Central memory CD8-positive, alpha-beta T cell (primary cell): ENCODE measurements around the gene EVL.
A peak's percentile ranks its signal among the peaks of the same experiment; 100 is the strongest.

Experiments
- ATAC-seq: fragments of 150-1000 bp; cut with Tn5 transposase; replicated peaks from 2 replicates; pipeline ENCODE4 v1.10.0; 2022; ENCODE audit warnings: mild to moderate bottlenecking, moderate FRiP score, moderate number of reproducible peaks; ENCODE audit not compliant: poor library complexity, severe bottlenecking; ENCODE audit errors: extremely low read depth
- DNase-seq, 2 donors: peaks; one replicate each; pipeline ENCODE4 v3.0.0; 2021; ENCODE audit warnings: low spot score in 2 of 2
- H3K27ac Mint-ChIP-seq: one replicate; pipeline ENCODE4 v1.8.0; 2022; ENCODE audit warnings: low read depth, mild to moderate bottlenecking, moderate library complexity, mixed read lengths
- H3K27me3 Mint-ChIP-seq: one replicate; pipeline ENCODE4 v1.8.0; 2022; ENCODE audit warnings: mixed read lengths
- H3K36me3 Mint-ChIP-seq: one replicate; pipeline ENCODE4 v1.8.0; 2022; ENCODE audit warnings: mild to moderate bottlenecking, moderate library complexity, mixed read lengths; ENCODE audit not compliant: insufficient read depth
- H3K4me1 Mint-ChIP-seq: one replicate; pipeline ENCODE4 v1.8.0; 2022; ENCODE audit warnings: mixed read lengths
- H3K4me3 Mint-ChIP-seq: one replicate; pipeline ENCODE4 v1.8.0; 2022; ENCODE audit warnings: mild to moderate bottlenecking, moderate library complexity, mixed read lengths
- H3K9me3 Mint-ChIP-seq: one replicate; pipeline ENCODE4 v1.8.0; 2022; ENCODE audit warnings: mixed read lengths

The EVL gene

GRCh38 chr14:100122481-100123223 is 57.4 kb downstream of the EVL start:
- DNase-seq, result no peak
- peaks cover 43% of the 10 kb centered on the region for H3K4me1 Mint-ChIP-seq
- no peaks in the 10 kb centered on the region for H3K9me3 Mint-ChIP-seq
- no peak overlapping the region for H3K4me3 Mint-ChIP-seq
- no peak overlapping the region for H3K27ac Mint-ChIP-seq
- H3K36me3 Mint-ChIP-seq, result peaks cover 50% of the 10 kb centered on the region
- no peaks in the 10 kb centered on the region for H3K27me3 Mint-ChIP-seq
- ATAC-seq, result peak; percentile 14

GRCh38 chr14:100123618-100124017 is 58.4 kb downstream of the EVL start:
- Mint-ChIP-seq H3K4me1 (peaks cover 35% of the 10 kb centered on the region), H3K27me3 (no peaks in the 10 kb centered on the region), H3K9me3 (no peaks in the 10 kb centered on the region), H3K36me3 (peaks cover 46% of the 10 kb centered on the region), H3K4me3 (no peak overlapping the region), H3K27ac (peak overlapping the region; percentile 16)
- DNase-seq, result no peak
- no peak for ATAC-seq

- peaks cover 43% of the 10 kb centered on the region for H3K36me3 Mint-ChIP-seq
- no peak for ATAC-seq
- H3K4me1 Mint-ChIP-seq, result peaks cover 25% of the 10 kb centered on the region
- DNase-seq, result no peak
- H3K4me3 Mint-ChIP-seq, result no peak overlapping the region
- no peaks in the 10 kb centered on the region for H3K27me3 Mint-ChIP-seq
- H3K27ac Mint-ChIP-seq, result peak overlapping the region; percentile 89
- no peaks in the 10 kb centered on the region for H3K9me3 Mint-ChIP-seq
Observed at GRCh38 chr14:100124551-100125088, 59.4 kb downstream of the EVL start.

- peaks cover 18% of the 10 kb centered on the region for H3K4me1 Mint-ChIP-seq
- no peak overlapping the region for H3K27ac Mint-ChIP-seq
- peaks cover 47% of the 10 kb centered on the region for H3K36me3 Mint-ChIP-seq
- DNase-seq (no peak), ATAC-seq (no peak)
- no peaks in the 10 kb centered on the region for H3K27me3 Mint-ChIP-seq
- no peak overlapping the region for H3K4me3 Mint-ChIP-seq
- no peaks in the 10 kb centered on the region for H3K9me3 Mint-ChIP-seq
Observed at GRCh38 chr14:100126401-100126800, 61.2 kb downstream of the EVL start.

GRCh38 chr14:100127853-100128455 is 62.7 kb downstream of the EVL start:
- H3K36me3 Mint-ChIP-seq, result peaks cover 51% of the 10 kb centered on the region
- H3K4me1 Mint-ChIP-seq, result peaks cover 15% of the 10 kb centered on the region
- ATAC-seq (no peak), DNase-seq (no peak)
- H3K9me3 Mint-ChIP-seq, result no peaks in the 10 kb centered on the region
- peak overlapping the region; percentile 39 for H3K27ac Mint-ChIP-seq
- no peaks in the 10 kb centered on the region for H3K27me3 Mint-ChIP-seq
- no peak overlapping the region for H3K4me3 Mint-ChIP-seq

- H3K4me1 Mint-ChIP-seq, result peaks cover 11% of the 10 kb centered on the region
- ATAC-seq, result no peak
Observed at GRCh38 chr14:100128688-100129087, 63.5 kb downstream of the EVL start.

GRCh38 chr14:100129161-100129589 is 64.0 kb downstream of the EVL start:
- Mint-ChIP-seq H3K9me3 (no peaks in the 10 kb centered on the region), H3K27me3 (no peaks in the 10 kb centered on the region), H3K27ac (peak overlapping the region; percentile 71), H3K36me3 (peaks cover 60% of the 10 kb centered on the region), H3K4me1 (peaks cover 11% of the 10 kb centered on the region), H3K4me3 (no peak overlapping the region)
- DNase-seq (no peak), ATAC-seq (no peak)

More at GRCh38 chr14:100128688-100129087, 63.5 kb downstream of the EVL start:
- H3K4me3 Mint-ChIP-seq, result no peak overlapping the region
- H3K27ac Mint-ChIP-seq, result no peak overlapping the region
- H3K27me3 Mint-ChIP-seq, result no peaks in the 10 kb centered on the region
- peaks cover 57% of the 10 kb centered on the region for H3K36me3 Mint-ChIP-seq
- DNase-seq, result no peak
- H3K9me3 Mint-ChIP-seq, result no peaks in the 10 kb centered on the region

- H3K27me3 Mint-ChIP-seq, result no peaks in the 10 kb centered on the region
- ATAC-seq (no peak), DNase-seq (no peak)
- no peak overlapping the region for H3K4me3 Mint-ChIP-seq
- no peak overlapping the region for H3K27ac Mint-ChIP-seq
- peaks cover 59% of the 10 kb centered on the region for H3K36me3 Mint-ChIP-seq
- no peaks in the 10 kb centered on the region for H3K9me3 Mint-ChIP-seq
- H3K4me1 Mint-ChIP-seq, result peaks cover 6% of the 10 kb centered on the region
Observed at GRCh38 chr14:100130521-100130920, 65.3 kb downstream of the EVL start.

- Mint-ChIP-seq H3K9me3 (no peaks in the 10 kb centered on the region), H3K4me1 (peaks cover 6% of the 10 kb centered on the region), H3K36me3 (peaks cover 57% of the 10 kb centered on the region), H3K27ac (peak overlapping the region; percentile 71), H3K4me3 (no peak overlapping the region), H3K27me3 (no peaks in the 10 kb centered on the region)
- ATAC-seq, result no peak
- DNase-seq, result no peak
Observed at GRCh38 chr14:100131181-100131580, 66.0 kb downstream of the EVL start.

GRCh38 chr14:100132161-100132902 is 67.1 kb downstream of the EVL start:
- no peak for ATAC-seq
- H3K27me3 Mint-ChIP-seq, result no peaks in the 10 kb centered on the region
- peaks cover 5% of the 10 kb centered on the region for H3K4me1 Mint-ChIP-seq
- H3K36me3 Mint-ChIP-seq, result peaks cover 52% of the 10 kb centered on the region
- no peak overlapping the region for H3K4me3 Mint-ChIP-seq
- DNase-seq, result no peak
- no peaks in the 10 kb centered on the region for H3K9me3 Mint-ChIP-seq
- H3K27ac Mint-ChIP-seq, result peak overlapping the region; percentile 49

- H3K4me3 Mint-ChIP-seq, result no peak overlapping the region
- H3K27ac Mint-ChIP-seq, result peak overlapping the region; percentile 76
- no peaks in the 10 kb centered on the region for H3K9me3 Mint-ChIP-seq
- H3K4me1 Mint-ChIP-seq, result no peaks in the 10 kb centered on the region
- H3K27me3 Mint-ChIP-seq, result no peaks in the 10 kb centered on the region
- ATAC-seq (no peak), DNase-seq (no peak)
- H3K36me3 Mint-ChIP-seq, result peaks cover 51% of the 10 kb centered on the region
Observed at GRCh38 chr14:100132903-100133510, 67.8 kb downstream of the EVL start.

- no peak overlapping the region for H3K27ac Mint-ChIP-seq
- H3K36me3 Mint-ChIP-seq, result peaks cover 61% of the 10 kb centered on the region
- peaks cover 9% of the 10 kb centered on the region for H3K4me1 Mint-ChIP-seq
Observed at GRCh38 chr14:100134586-100134985, 69.4 kb downstream of the EVL start.

More at GRCh38 chr14:100134586-100134985, 69.4 kb downstream of the EVL start:
- Mint-ChIP-seq H3K4me3 (no peak overlapping the region), H3K27me3 (no peaks in the 10 kb centered on the region), H3K9me3 (no peaks in the 10 kb centered on the region)
- DNase-seq (no peak), ATAC-seq (no peak)
